ENCODE data around the gene CCDC183. TPM values are rescaled to one million over a fixed set of nuclear protein-coding genes. Genes with fewer than 3 reads are reported as not detected.
"Not testable (repeated sequence)": the region's sequence is repeated elsewhere in the genome, so short reads cannot be mapped to it uniquely, and the experiment has no call there.

CCDC183 gene
- total RNA-seq, 2 experiments from 2014 or later, result 0.26 to 0.91 TPM

- H3K4me3 Mint-ChIP-seq, result no peak overlapping the region
- H3K9me3 Mint-ChIP-seq (ENCODE audit: low read depth), result no peaks in the 10 kb centered on the region
- no peaks in the 10 kb centered on the region for H3K36me3 Mint-ChIP-seq
- H3K27me3 Mint-ChIP-seq, result no peaks in the 10 kb centered on the region
- no peak overlapping the region for H3K27ac Mint-ChIP-seq
- ATAC-seq (no peak), DNase-seq (no peak)
- peaks cover 9% of the 10 kb centered on the region for H3K4me1 Mint-ChIP-seq
- CTCF ChIA-PET, result no interaction called here
Observed at GRCh38 chr9:136839229-136840139, 43.3 kb downstream of the CCDC183 start.

GRCh38 chr9:136840140-136840876 is 44.2 kb downstream of the CCDC183 start:
- Mint-ChIP-seq H3K36me3 (no peaks in the 10 kb centered on the region), H3K4me3 (no peak overlapping the region), H3K27ac (no peak overlapping the region)

GRCh38 chr9:136840877-136841645 is 44.9 kb downstream of the CCDC183 start:
- Mint-ChIP-seq H3K36me3 (no peaks in the 10 kb centered on the region), H3K4me3 (no peak overlapping the region), H3K27ac (no peak overlapping the region), H3K9me3 (ENCODE audit: low read depth) (no peaks in the 10 kb centered on the region), H3K27me3 (peaks cover 5% of the 10 kb centered on the region), H3K4me1 (peaks cover 9% of the 10 kb centered on the region)
- DNase-seq (no peak), ATAC-seq (no peak)
- CTCF ChIA-PET, result interaction anchor here (1.1 to 2.9 kb wide), 7 partner anchors 25 to 255 kb away, joined by 3 to 23 read pairs (median 9); no protein-coding TSS in a partner anchor

More at GRCh38 chr9:136840140-136840876, 44.2 kb downstream of the CCDC183 start:
- Mint-ChIP-seq H3K9me3 (ENCODE audit: low read depth) (no peaks in the 10 kb centered on the region), H3K27me3 (peaks cover 3% of the 10 kb centered on the region), H3K4me1 (peaks cover 9% of the 10 kb centered on the region)
- CTCF ChIA-PET, result interaction anchor here (1.1 kb wide), 1 partner anchor 85 kb away, joined by 3 read pairs; no protein-coding TSS in a partner anchor
- no peak for ATAC-seq
- no peak for DNase-seq

- H3K9me3 Mint-ChIP-seq (ENCODE audit: low read depth); DNase-seq; H3K36me3 Mint-ChIP-seq; ATAC-seq: not testable (repeated sequence)
- H3K4me1 Mint-ChIP-seq, result peaks cover 10% of the 10 kb centered on the region
- peak overlapping the region; percentile 49 for H3K27ac Mint-ChIP-seq
- peaks cover 10% of the 10 kb centered on the region for H3K27me3 Mint-ChIP-seq
- H3K4me3 Mint-ChIP-seq, result peak overlapping the region; percentile 76
- CTCF ChIA-PET, result interaction anchor here (0.7 to 4.3 kb wide), 47 partner anchors 8 to 412 kb away, joined by 3 to 38 read pairs (median 5); partner anchors contain the start of genes ABCA2, C8G, EDF1 and FBXW5
Observed at GRCh38 chr9:136841646-136842379, 45.7 kb downstream of the CCDC183 start.

- Mint-ChIP-seq H3K4me1 (peaks cover 12% of the 10 kb centered on the region), H3K27me3 (peaks cover 14% of the 10 kb centered on the region), H3K4me3 (peak within 1 kb of the TSS; percentile 76), H3K27ac (peak within 1 kb of the TSS; percentile 49)
- CTCF ChIA-PET, result interaction anchor here (0.7 to 4.3 kb wide), 49 partner anchors 9 to 412 kb away, joined by 3 to 38 read pairs (median 5); partner anchors contain the start of genes ABCA2, C8G, EDF1 and FBXW5
- not testable (repeated sequence) for H3K36me3 Mint-ChIP-seq; H3K9me3 Mint-ChIP-seq (ENCODE audit: low read depth)
- DNase-seq, result peak; percentile 90
- peak; percentile 92 for ATAC-seq
Observed at GRCh38 chr9:136842380-136842948, 46.3 kb downstream of the CCDC183 start, which contains the start of gene AJM1. Gene AJM1, plus strand, starts transcription at chr9:136842478. Its CDS starts 1,937 bp downstream, at chr9:136844415.

GRCh38 chr9:136843159-136843800 is 47.1 kb downstream of the CCDC183 start:
- not testable (repeated sequence) for H3K9me3 Mint-ChIP-seq (ENCODE audit: low read depth); ATAC-seq; DNase-seq; H3K36me3 Mint-ChIP-seq
- Mint-ChIP-seq H3K27me3 (peaks cover 20% of the 10 kb centered on the region), H3K4me1 (peaks cover 19% of the 10 kb centered on the region), H3K27ac (peak overlapping the region; percentile 46), H3K4me3 (peak overlapping the region; percentile 24)
- CTCF ChIA-PET, result interaction anchor here (0.8 to 4.3 kb wide), 36 partner anchors 10 to 243 kb away, joined by 3 to 38 read pairs (median 5); partner anchors contain the start of genes ABCA2, C8G, EDF1 and FBXW5

- ATAC-seq; H3K9me3 Mint-ChIP-seq (ENCODE audit: low read depth); H3K36me3 Mint-ChIP-seq: not testable (repeated sequence)
- Mint-ChIP-seq H3K27me3 (peaks cover 20% of the 10 kb centered on the region), H3K27ac (peak overlapping the region; percentile 46), H3K4me1 (peaks cover 20% of the 10 kb centered on the region), H3K4me3 (peak overlapping the region; percentile 24)
- CTCF ChIA-PET, result interaction anchor here (0.8 to 4.3 kb wide), 16 partner anchors 22 to 392 kb away, joined by 3 to 38 read pairs (median 6); partner anchors contain the start of genes ABCA2, C8G, FBXW5 and MAN1B1
- DNase-seq, result peak; percentile 72
Observed at GRCh38 chr9:136843801-136844740, 47.9 kb downstream of the CCDC183 start.

- peak overlapping the region; percentile 32 for H3K27ac Mint-ChIP-seq
- H3K27me3 Mint-ChIP-seq, result peaks cover 20% of the 10 kb centered on the region
- no peak overlapping the region for H3K4me3 Mint-ChIP-seq
- H3K36me3 Mint-ChIP-seq, result peaks cover 3% of the 10 kb centered on the region
- H3K9me3 Mint-ChIP-seq (ENCODE audit: low read depth), result no peaks in the 10 kb centered on the region
- DNase-seq (no peak), ATAC-seq (no peak)
- H3K4me1 Mint-ChIP-seq, result peaks cover 22% of the 10 kb centered on the region
- CTCF ChIA-PET, result interaction anchor here (0.9 to 4.3 kb wide), 5 partner anchors 26 to 100 kb away, joined by 3 to 28 read pairs (median 16); partner anchors contain the start of genes C8G, FBXW5, RABL6 and TRAF2
Observed at GRCh38 chr9:136844761-136845464, 48.8 kb downstream of the CCDC183 start.

- H3K36me3 Mint-ChIP-seq, result peaks cover 3% of the 10 kb centered on the region
- DNase-seq (no peak), ATAC-seq (no peak)
- CTCF ChIA-PET, result interaction anchor here (1.2 to 4.3 kb wide), 5 partner anchors 29 to 150 kb away, joined by 3 to 28 read pairs (median 4); partner anchors contain the start of genes C8G, CLIC3, FBXW5 and RABL6
- H3K4me3 Mint-ChIP-seq, result no peak overlapping the region
- no peaks in the 10 kb centered on the region for H3K9me3 Mint-ChIP-seq (ENCODE audit: low read depth)
- peaks cover 25% of the 10 kb centered on the region for H3K4me1 Mint-ChIP-seq
- peaks cover 20% of the 10 kb centered on the region for H3K27me3 Mint-ChIP-seq
- peak overlapping the region; percentile 32 for H3K27ac Mint-ChIP-seq
Observed at GRCh38 chr9:136845465-136846260, 49.5 kb downstream of the CCDC183 start.

All from activated CD8-positive, alpha-beta memory T cell treated with anti-CD3 and anti-CD28 coated beads, Interleukin-2, amount 10 ng/mL, durations not matched to agents 7 days and 5 days (primary cell).